Testis (tissue), 3 donors: ENCODE data around the gene CARD10. TPM values are rescaled to one million over a fixed set of nuclear protein-coding genes. Genes with fewer than 3 reads are reported as not detected.
"Not testable (repeated sequence)": the region's sequence is repeated elsewhere in the genome, so short reads cannot be mapped to it uniquely, and the experiment has no call there.

Experiments
- DNase-seq: peaks from one replicate; pipeline ENCODE4 v3.0.0-alpha.2; 2019
- H3K27ac ChIP-seq, 2 donors: fragments of 200-600 bp; sonication (generic); one replicate each; pipeline ENCODE4 v1.5.1; 2019
- H3K27me3 ChIP-seq: fragments of 200-600 bp; sonication (generic); one replicate; pipeline ENCODE4 v1.5.1; 2019
- H3K36me3 ChIP-seq: fragments of 200-600 bp; sonication (generic); one replicate; pipeline ENCODE4 v1.5.1; 2017; ENCODE audit warnings: low read depth; ENCODE audit errors: missing control alignments
- H3K4me1 ChIP-seq: fragments of 200-600 bp; sonication (generic); one replicate; pipeline ENCODE4 v1.5.1; 2019
- H3K4me3 ChIP-seq, 2 donors: fragments of 200-600 bp; sonication (generic); one replicate each; pipeline ENCODE4 v1.5.1; 2017 to 2019
- H3K9me3 ChIP-seq: fragments of 200-600 bp; sonication (generic); one replicate; pipeline ENCODE4 v1.5.1; 2017
- CTCF ChIP-seq, 3 experiments: fragments of 450-650 bp in 2 of 3; fragments of 200-600 bp in 1 of 3; sonication (generic) in 1 of 3; IDR thresholded peaks; one replicate each; pipeline ENCODE4 v1.5.1; 2016 to 2019; ENCODE audit warnings: antibody characterized with exemption in 3 of 3, mild to moderate bottlenecking in 2 of 3, moderate library complexity in 1 of 3
- POLR2A ChIP-seq: fragments of 450-650 bp; IDR thresholded peaks from one replicate; pipeline ENCODE4 v1.6.1; 2017; ENCODE audit warnings: antibody characterized with exemption, mild to moderate bottlenecking, moderate library complexity
- WGBS, 2 donors: methylation state at CpG; one replicate each; pipeline ENCODE4 v1.1.5; 2018; 5-methylcytosine and 5-hydroxymethylcytosine counted together
- intact Hi-C: fragments of 100-400 bp; cut with DNase I; formaldehyde crosslinking; loops from one replicate; pipeline ENCODE4 v1.15.1; 2023; ENCODE audit warnings: low total_unique reads
- polyA plus RNA-seq: library from polyadenylated mRNA; stranded (reverse); fragments of 350-450 nt; fragmentation: Illumina TruSeq; extraction: RNeasy Lipid Tissue Mini Kit (QIAGEN cat#74804); gene quantifications from one replicate; pipeline ENCODE4 v1.2.3, GENCODE V29; 2014; ENCODE audit warnings: low read depth, low replicate concordance; ENCODE audit not compliant: insufficient read depth
- total RNA-seq, 2 donors: library from RNA; depleted of rRNA; stranded (reverse); fragments of >200 nt; gene quantifications; one replicate each; pipeline ENCODE4 v1.2.3, GENCODE V29; 2016

The CARD10 gene
- total and polyA plus RNA-seq, 3 donors from 2014 or later: 42.6 to 113 (median 89.8) TPM

GRCh38 chr22:37535159-37535558 lies 15.9 kb upstream of the CARD10 start:
- H3K27me3 ChIP-seq: no peaks in the 10 kb centered on the region
- H3K36me3 ChIP-seq: no peaks in the 10 kb centered on the region
- H3K4me1 ChIP-seq: peaks cover 3% of the 10 kb centered on the region
- no peak for DNase-seq
- TF ChIP-seq CTCF (IDR thresholded peaks at IDR 0.05) (no peak), POLR2A (no peak)
- intact Hi-C loops: no loop called here
- H3K4me3 ChIP-seq: no peak overlapping the region
- H3K27ac ChIP-seq: no peak overlapping the region
- no peaks in the 10 kb centered on the region for H3K9me3 ChIP-seq
- WGBS, 2 donors: 81 to 82% methylated on average over 6 of the region's 6 CpGs

- H3K4me1 ChIP-seq: peaks cover 3% of the 10 kb centered on the region
- DNase-seq: no peak
- no peaks in the 10 kb centered on the region for H3K36me3 ChIP-seq
- no peak overlapping the region for H3K27ac ChIP-seq
- no peaks in the 10 kb centered on the region for H3K9me3 ChIP-seq
- 89 to 91% methylated on average over 3 of the region's 3 CpGs for WGBS, 2 donors
- no peak overlapping the region for H3K4me3 ChIP-seq
- intact Hi-C loops: no loop called here
- no peaks in the 10 kb centered on the region for H3K27me3 ChIP-seq
- TF ChIP-seq CTCF (IDR thresholded peaks at IDR 0.05) (no peak), POLR2A (no peak)
Measured at GRCh38 chr22:37534445-37534844, 15.2 kb upstream of the CARD10 start.

- intact Hi-C loops: no loop called here
- no peak for DNase-seq
- no peak overlapping the region for H3K27ac ChIP-seq
- TF ChIP-seq POLR2A: no peak
- no peak for TF ChIP-seq CTCF (IDR thresholded peaks at IDR 0.05)
- H3K4me3 ChIP-seq: no peak overlapping the region
- H3K4me1 ChIP-seq: peaks cover 2% of the 10 kb centered on the region
- H3K9me3 ChIP-seq: no peaks in the 10 kb centered on the region
- no peaks in the 10 kb centered on the region for H3K36me3 ChIP-seq
- H3K27me3 ChIP-seq: no peaks in the 10 kb centered on the region
- 86 to 89% methylated on average over 9 of the region's 9 CpGs for WGBS, 2 donors
Measured at GRCh38 chr22:37533995-37534394, 14.8 kb upstream of the CARD10 start.

GRCh38 chr22:37529652-37530345 lies 10.6 kb upstream of the CARD10 start:
- Histone ChIP-seq H3K27ac (no peak overlapping the region), H3K36me3 (no peaks in the 10 kb centered on the region), H3K4me3 (no peak overlapping the region), H3K9me3 (no peaks in the 10 kb centered on the region), H3K4me1 (no peaks in the 10 kb centered on the region), H3K27me3 (no peaks in the 10 kb centered on the region)
- DNase-seq: no peak
- no peak for TF ChIP-seq POLR2A
- TF ChIP-seq CTCF (IDR thresholded peaks at IDR 0.05): no peak
- 78 to 89% methylated on average over 2 of the region's 2 CpGs for WGBS, 2 donors
- intact Hi-C loops: no loop called here

GRCh38 chr22:37527952-37528351 lies 8.7 kb upstream of the CARD10 start:
- H3K27ac ChIP-seq, DNase-seq, H3K27me3 ChIP-seq, intact Hi-C loops, H3K4me3 ChIP-seq, H3K4me1 ChIP-seq, H3K9me3 ChIP-seq, H3K36me3 ChIP-seq: not testable (repeated sequence)
- 95 to 96% methylated on average over 9 of the region's 9 CpGs for WGBS, 2 donors

GRCh38 chr22:37527081-37527752 lies 8.0 kb upstream of the CARD10 start:
- 87 to 93% methylated on average over 7 to 9 of the region's 9 CpGs for WGBS, 2 donors
- H3K4me3 ChIP-seq, intact Hi-C loops, DNase-seq, H3K9me3 ChIP-seq, H3K27me3 ChIP-seq, H3K4me1 ChIP-seq, H3K27ac ChIP-seq, H3K36me3 ChIP-seq: not testable (repeated sequence)
